HG02943 (cell line): Measurements from ENCODE around the gene ABLIM2.
A peak's percentile ranks its signal among the peaks of the same experiment; 100 is the strongest.

Experiments
- ATAC-seq: cut with Tn5 transposase; IDR thresholded peaks from one replicate; pipeline ENCODE4 v1.9.1; 2021; ENCODE audit warnings: mild to moderate bottlenecking, low read depth, moderate library complexity; ENCODE audit not compliant: unreplicated experiment

The ABLIM2 gene

DNA sequence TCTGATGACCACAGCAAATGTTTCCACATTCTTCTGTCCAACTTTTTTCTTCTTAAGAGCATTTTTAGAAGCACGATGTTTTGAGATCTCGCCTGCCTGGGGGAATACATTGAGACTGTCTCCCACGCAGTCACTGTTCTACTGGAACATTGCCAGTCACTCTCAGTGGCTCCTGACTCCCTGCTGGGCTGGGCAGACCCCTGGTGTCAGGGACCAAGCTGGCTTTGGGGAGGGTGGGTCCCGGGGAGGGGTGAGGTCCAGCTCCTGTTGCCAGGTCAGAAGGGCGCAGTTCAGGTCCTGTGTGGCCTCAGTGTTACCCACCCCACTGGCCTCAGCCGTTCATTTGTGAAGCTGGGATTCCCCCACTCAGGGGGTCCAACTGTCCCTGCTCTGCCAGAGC is 18.9 kb upstream of the ABLIM2 start:
- no peak for ATAC-seq

DNA sequence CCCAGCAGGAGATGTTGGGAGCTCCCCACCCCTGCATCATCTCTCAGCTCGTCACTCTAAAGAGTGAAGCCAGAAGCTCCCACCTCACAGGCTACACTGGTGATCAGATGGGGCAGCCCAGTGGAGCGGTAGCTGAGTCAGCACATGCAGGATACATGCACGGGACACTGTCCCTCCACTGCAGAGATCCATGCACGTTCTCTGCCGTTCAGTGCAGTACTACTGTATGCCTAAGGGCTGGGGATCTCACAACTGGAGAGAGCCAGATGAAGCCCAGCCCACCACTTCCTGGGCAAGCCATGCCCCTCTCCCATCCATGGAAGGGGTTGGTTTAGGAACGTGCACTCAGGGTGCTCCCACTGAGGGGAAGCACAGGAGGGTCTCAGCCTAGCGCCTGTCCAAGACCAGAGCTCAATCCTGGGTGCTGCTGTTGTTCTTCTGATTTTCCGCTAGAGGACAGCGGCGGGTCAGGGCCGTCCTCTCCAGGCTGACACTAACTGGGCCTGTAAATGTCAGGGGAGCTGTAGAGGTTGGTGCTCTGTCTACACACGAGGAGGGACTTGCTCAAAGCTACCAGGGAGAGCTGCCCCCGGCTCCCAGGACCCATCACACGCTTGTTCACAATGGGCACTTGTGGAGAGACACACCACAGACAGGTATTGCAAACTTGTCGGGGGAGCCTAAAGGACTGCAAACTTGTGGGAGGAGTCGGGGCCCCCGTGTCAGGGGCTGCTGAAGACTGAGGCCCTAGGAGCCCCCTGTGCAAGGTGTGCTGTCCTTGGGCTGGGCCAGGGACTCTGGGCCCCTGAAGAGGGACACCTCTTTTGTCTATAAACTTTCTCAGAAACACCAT is 18.2 kb upstream of the ABLIM2 start:
- peak; percentile 72 for ATAC-seq

DNA sequence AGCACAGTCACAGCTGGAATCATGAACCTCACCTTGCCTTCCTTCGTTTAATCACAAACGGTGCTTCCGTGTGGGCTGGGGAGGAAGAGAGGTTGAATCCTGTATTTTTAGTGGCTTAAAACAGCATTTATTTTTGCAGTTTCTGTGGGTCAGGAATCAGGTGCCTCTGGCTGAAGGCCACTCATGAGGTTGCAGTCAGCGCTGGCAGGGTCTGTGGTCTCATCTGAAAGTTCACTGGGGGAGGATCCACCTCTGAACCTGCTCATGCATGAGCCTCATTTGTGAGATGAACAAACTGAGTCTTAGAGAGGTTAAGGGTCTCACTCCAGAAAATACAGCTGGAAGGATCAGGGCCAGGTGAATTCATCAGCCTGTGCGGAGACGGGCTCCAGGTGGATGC is 17.1 kb upstream of the ABLIM2 start:
- no peak for ATAC-seq

DNA sequence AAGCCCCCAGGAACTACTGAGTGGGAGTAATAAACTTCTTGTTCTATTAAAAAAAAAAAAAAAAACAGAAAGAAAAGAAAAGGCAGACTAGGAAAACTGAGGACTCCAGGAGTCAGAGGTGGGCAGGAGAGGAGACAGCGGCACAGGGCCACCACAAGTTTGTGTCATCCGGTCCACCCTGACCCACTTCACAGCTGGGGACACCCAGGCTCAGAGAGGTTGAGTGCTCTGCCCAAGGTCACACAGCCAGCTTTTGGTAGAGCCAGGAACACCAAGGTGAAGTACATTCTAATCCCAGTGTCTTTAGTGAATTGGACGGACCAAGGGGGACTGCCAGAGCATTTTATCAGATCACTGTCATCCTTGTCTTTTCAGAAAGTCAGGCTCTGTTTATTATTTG is 16.4 kb upstream of the ABLIM2 start:
- no peak for ATAC-seq

DNA sequence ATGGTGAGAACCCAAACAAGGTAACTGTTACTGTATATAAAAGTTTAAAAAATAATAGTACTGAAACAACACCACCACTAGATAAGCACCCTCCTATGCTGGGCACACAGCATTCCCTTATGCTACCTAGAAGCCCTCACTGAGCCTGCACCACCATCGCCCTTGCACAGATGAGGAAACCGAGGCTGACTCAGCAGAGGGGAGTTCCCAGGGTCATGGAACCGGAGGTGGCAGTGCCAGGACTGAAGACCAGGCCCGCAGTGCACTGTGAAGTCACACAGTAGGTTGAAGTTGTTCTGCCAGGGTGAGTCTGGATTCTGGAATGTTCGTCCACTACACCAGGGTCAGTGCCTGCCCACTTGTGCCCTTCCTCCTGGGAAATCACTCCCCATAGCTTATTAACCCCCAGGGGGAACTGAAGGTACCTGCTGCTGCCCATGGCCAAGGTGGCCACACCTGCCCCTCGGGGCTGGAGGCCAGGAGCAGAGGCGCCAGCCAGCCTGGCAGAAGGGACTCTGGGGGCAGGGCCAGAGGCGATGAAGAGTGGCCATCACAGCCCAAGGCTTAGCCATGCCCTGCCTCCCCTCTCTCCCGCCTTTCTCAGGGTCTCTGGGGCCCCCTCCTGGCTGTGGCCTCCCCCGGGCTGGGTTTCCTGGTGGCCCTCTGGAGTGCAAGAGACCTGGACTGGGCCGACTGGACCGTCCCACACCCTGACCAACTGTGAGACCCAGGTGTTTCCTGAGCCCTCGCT is 15.1 kb upstream of the ABLIM2 start:
- no peak for ATAC-seq

DNA sequence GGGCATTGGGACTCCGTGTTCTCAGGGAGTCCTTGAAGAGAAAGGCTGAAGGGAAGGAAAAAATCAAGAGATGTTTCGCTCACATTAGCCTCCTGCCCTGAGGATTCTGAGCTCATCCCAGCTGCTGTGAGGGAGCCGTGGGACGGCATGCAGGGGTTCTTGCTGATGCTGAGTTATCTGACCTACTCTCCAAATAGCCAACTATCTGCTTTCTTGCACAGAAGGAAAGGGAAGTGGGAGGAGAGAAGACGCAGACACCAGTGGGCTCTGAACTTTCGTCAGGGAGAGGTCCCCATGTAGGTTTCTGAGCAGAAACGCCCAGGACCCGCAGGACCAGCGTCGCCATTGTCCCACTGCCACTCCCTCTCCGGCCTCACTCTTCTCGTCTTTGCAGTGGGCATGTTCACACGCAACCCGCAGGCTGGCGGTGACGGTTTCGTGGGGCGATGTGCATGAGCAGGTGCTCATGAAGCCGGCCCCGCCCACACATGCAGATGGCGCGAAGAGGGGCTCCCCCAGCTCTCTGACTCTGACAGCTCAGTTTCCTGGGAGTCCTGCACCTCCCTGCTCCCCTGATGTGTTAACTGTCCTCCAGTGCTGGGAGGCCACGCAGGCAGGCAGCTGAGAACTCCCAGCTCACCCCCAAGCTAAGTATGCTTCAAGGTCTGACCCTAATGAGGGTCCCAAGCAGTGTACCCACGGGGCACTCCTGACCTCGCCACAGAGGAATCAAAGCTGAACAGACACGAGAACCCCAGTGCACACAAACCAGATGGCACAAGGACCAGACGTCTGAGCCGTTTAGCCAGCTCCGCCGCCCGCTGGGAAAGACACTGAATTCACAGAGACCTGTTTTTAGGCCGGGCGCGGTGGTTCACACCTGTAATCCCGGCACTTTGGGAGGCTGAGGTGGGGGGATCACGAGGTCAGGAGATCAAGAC is 13.6 kb upstream of the ABLIM2 start:
- peak; percentile 67 for ATAC-seq

DNA sequence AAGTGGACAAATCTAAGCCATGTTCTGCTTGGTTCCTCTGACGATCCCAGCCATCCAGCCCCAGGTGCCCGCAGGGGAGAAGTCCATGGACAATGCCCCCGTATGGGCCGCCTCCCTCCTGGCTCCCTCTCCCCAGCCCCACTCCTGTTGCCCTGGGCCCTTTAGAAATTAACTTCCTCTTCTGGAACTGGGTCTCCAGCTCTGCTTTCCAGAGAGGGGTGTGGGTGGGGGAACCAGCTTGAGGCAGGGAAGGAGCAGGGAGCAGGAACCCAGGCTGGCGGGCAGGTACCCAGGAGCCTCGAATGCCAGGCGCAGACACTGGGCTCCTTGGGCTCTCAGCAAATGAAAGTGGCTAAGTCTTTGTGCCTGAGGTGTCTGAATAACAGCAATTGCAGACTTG is 12.7 kb upstream of the ABLIM2 start:
- ATAC-seq, result no peak

DNA sequence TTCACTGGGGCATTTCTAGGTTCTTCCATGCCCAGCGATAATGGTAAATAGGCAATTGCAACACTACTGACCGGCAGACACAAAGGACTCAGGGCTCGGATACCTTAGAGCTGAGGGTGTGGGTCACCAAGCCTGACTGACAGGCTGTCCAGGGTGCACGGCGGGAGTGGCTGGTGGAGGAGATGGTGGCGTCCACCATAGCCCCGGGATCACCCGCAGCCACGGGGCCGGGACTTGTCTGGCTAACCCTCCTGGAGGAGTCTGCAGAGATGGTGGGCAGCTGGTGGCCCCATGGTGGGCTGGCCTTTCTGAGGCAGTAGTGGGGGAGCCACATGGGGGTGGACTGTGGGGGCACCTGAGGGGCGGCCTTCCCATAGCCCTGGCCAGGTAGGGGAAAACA is 11.7 kb upstream of the ABLIM2 start:
- no peak for ATAC-seq

DNA sequence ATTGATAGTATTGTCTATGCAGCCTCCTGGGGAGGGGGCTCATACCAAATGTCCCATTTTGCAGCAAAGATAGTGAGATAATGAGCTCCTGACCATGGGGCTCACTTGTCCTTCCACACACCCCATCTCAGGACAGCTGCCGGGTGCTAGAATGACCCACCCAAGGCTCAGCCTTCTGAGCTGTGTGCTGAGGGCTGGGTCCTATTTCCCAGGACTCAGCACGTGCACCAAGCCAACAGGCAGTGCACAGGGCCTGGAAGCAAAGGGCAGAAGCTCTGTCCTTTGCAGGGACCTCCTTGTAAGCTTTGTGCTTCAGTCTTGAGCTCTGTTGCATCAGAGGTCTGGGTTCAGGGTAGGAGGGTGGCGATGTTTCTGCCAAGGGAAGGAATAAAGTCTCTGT is 11.2 kb upstream of the ABLIM2 start:
- ATAC-seq, result no peak

DNA sequence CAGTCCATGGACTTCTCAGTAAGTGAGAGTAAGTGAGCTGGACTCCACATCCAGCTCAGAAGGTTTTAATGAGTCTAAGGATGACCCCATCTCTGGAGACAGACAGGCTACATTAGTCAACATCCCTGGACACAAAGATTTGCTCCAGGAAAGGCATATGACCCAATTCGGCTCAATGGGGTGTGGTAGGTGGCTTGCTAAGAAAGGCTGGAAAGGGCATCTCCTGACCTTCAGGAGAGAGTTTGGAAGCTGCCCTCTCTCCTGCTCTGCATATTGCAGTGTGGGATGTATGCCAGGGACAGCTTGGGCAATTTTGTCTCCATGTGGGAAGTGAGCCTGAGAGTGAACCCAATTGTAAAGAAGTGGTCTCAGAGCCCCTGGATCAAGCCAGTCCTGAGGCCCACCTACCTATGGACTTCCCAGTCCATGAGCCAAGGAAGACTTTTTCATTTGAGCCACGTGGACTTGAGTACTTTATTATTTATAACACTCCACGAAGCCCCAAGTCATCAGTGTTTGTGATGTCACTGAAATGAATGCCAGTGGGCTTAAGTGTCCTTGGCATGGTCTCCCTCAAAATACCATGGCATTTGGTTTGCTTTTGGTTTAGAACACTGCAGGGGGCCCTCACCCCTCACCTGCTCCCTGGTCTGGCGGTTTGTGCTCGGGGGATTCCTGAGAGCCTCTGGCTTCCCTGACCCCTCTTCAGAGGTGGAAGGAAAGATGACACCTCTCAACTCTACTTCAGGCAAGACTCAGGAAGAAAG is 10.4 kb upstream of the ABLIM2 start:
- no peak for ATAC-seq

DNA sequence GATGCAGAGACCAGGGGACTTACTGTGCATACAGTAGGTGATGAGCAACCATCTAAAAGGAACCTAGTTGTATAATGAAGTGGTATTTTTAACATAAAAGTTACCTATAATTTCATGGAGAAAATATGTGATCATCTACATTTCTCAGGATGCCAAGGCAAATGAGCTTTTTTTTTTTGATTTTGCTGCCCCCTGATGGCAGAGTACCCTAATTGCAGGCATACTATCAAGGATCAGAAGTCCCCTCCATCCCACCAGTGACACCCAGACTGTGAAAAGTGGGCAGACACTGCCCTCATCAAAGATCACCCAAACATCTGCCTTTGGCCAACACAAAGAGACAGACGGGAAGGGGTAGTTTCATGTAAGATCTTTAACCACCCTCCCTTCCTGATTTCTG is 9.6 kb upstream of the ABLIM2 start:
- no peak for ATAC-seq

DNA sequence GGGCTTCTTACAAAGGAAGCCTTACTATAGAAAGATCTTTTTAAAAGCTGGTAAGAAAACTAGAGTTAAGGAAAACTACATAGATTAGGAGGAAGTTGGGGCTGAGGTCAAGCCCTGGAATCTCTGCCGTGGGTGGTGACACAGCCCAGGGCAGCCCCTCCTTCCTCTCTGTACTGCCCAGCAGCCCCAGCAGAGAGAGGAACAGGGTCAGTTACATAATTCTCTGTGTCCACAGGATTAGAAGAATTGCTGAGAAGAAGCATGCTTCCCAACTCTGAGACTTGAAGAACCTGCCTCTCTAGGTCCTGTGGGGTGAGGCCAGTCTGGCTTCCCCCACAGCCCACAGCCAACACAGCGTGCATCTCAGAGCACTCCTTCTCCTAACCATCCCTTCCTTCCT is 9.2 kb upstream of the ABLIM2 start:
- no peak for ATAC-seq

DNA sequence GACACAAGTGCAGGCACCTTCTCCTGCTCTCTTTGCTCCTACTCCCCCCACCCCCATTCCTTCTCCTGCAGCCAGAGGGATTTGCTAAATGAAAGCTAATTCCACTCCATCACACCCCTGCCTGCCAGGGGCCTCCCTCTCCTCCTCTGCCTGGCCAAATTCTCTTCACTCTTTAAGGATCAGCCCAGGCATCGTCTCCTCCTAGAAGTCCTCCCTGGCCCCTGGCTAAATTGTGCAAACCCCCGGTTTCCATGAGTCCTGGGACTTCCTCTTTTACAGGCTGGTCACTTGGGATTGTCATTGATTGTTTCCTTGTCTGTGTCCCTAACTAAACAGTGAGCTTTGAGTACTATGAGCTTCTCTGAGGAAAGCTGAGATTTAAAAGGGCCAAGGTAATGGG is 8.7 kb upstream of the ABLIM2 start:
- no peak for ATAC-seq

DNA sequence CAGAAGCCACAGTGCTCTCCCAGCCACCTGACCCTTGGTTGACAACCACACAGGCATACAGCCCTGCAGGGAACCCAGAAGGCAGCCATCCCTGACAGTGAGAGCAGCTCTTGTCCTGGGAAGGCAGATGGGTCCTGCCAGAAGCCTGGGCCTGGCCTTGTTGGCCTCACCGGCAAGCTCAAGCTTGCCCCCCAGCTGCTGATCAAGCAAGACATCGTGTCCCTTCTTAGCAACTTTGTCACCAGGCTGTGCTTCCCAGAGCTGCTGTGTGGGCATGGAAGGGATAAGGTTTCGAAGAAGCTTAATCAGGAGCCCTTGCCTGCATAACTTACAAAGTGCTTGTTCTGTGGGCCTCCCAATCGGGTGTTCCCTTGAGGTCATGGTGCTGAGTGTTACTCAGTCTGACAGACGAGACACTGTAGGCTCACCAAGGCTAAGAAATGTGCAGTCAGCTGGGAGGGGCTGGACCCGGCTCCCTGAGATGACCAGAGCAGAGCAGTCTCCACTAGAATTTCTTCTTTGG is 6.8 kb upstream of the ABLIM2 start:
- no peak for ATAC-seq

DNA sequence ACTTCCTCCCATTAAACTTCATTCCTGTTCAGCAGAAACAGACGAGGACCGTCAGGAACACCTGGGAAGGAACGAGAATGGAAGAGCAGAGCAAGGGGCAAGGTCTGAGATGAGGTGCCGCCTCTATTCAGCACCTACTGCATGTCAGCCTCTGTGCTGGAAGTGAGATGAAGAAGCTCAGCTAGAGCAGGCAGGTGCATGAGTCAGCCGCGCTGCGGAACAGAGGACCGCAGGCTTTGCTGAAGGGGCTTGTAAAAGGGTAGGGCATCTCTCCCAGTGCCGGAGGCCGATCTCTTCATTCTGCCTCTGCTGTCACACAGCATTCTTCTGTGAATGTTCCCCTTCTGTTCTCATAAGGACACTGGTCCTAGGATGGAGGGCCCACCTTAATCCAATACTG is 6.1 kb upstream of the ABLIM2 start:
- no peak for ATAC-seq

DNA sequence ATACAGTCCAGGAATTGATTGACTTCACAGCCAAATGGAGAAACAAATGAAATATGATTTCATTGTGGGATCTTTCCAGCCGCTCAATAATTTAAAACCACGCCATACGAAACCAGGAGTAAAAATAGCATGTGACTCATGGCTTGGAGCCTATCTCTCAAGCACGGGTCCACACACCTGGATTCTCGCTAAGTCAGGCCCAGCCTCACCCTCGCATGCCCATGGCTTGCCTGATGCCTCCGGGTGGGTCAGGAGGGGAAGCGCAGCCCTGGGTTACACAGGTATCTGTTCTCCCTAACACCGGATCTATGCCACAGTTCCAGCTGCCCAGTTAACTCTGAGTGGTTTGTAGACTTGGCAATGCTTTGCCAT is 5.6 kb upstream of the ABLIM2 start:
- ATAC-seq, result no peak

DNA sequence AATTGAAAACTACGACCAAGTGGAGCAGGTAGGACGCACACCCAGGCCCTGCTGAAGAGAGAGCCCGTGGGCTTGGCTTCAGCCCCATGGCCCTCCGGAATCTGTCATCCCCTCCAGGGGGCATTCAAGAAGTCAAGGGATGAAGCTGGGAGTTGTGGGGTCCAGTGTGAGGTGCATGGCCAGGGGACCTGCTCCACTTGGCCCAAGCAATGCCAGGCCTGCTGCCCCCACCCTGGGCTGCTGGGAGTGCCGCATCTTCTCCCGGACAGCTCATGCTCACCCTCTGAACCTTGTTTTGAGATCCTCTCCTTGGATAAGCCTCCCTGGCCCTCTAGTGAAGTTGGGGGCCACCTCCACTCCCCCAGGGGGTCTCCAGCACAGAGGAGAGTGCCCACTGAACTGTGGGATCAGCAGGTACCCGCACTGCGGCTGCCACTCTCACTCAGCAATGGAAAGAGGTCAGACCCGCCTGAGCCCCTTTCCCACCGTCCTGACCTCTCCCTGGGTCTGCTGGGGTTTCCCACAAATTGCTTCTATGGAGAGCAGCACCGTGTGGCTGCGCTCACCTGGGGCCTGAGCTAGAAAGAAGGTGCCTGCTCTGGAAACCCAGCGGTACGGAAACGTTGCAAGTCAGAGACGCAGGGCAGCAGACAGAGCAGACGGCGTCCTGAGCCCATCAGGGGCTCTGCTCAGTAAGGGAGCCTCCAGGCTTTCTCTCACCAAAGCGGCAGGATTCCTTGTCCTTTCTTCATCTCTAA is 5.0 kb upstream of the ABLIM2 start:
- no peak for ATAC-seq

DNA sequence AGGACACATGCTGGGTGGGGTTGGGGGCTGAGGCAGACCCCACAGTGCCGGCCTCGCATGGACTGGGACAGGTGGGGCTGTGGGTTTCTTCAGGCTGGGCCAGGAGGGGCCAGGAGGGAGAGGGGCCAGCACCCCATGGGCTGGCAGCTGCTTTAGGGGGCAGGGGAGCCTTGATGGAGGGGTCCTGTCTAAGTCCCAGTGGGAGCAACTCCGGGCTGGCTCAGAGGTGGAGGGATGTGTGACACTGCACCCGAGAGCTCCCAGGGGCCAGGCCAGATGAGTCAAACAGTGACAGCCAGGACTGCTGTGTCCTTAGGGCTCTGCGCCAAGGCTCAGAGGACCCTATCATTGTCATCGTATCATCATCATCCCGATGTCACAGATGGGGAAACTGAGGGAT is 4.4 kb upstream of the ABLIM2 start:
- no peak for ATAC-seq

DNA sequence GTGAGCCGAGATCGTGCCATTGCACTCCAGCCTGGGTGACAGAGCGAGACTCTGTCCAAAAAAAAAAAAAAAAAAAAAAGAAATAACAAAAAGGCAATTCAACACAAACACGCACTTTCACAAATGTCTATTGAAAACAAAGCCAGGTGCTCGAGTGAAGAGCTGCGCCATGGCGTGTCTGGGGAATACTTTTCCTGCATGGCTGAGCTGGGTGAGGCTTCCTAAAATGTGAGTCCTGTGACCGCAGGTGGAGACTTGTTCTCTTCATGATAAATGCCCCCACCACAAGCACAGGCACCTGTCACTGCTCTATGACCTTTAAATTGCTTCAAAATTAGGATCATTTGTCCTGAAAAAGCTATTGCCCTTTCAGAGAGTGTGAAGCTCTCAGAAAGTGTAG is 4.0 kb upstream of the ABLIM2 start:
- ATAC-seq, result no peak
